ENCODE results near the gene LRRC8B.

The LRRC8B gene

DNA sequence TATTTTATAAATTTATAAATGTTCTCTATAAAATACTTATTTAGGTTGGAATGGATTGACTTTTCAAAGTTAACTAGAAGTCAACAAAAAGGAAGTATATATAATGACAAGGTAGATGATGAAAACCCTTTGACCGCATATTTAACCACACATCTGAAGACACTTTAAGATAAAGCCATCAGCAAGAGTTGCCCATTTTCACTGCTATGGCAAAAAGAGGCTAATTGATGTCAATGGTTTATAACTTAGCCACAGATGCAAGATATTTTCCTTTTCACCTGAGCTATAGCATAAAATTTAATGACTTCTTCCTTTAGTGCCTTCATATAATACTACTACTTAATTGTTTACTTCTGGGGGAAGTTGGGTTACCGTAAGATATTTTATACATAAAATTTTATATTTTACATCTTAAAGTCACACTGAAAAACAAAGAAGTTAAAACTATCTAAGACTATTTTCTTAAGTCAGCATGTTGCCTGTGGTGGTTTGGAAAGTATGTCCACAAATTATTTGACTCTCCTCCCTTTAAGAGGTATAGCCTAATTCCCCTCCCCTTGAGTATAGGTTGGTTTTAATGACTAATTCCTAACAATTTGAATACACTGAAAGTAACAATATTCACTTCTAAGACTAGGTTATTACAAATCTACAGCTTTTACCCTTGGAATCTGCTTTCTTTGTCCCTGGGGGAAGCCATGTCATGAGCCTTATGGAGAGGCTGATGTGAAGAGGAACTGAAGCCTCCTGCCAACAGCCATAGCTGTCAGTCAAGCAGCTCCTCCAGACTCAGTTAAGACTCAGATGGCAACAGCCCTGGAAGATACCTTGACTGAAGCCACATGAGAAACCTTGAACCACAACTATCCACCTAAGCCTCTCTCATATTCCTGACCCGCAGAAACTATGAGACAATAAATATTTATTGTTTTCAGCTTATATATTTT lies 40.3 kb upstream of the LRRC8B start:
- TF ChIP-seq, protein P1, sequence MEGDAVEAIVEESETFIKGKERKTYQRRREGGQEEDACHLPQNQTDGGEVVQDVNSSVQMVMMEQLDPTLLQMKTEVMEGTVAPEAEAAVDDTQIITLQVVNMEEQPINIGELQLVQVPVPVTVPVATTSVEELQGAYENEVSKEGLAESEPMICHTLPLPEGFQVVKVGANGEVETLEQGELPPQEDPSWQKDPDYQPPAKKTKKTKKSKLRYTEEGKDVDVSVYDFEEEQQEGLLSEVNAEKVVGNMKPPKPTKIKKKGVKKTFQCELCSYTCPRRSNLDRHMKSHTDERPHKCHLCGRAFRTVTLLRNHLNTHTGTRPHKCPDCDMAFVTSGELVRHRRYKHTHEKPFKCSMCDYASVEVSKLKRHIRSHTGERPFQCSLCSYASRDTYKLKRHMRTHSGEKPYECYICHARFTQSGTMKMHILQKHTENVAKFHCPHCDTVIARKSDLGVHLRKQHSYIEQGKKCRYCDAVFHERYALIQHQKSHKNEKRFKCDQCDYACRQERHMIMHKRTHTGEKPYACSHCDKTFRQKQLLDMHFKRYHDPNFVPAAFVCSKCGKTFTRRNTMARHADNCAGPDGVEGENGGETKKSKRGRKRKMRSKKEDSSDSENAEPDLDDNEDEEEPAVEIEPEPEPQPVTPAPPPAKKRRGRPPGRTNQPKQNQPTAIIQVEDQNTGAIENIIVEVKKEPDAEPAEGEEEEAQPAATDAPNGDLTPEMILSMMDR (IDR thresholded peaks at IDR 0.05; ENCODE audit: insufficient read depth, low read length, missing control alignments), result no peak
- ChIA-PET CTCF (interaction anchor here (0.7 to 9.1 kb wide), 31 partner anchors 9 to 871 kb away, joined by 3 to 168 read pairs (median 4); partner anchors contain the start of gene LRRC8C), POLR2A (no interaction called here)
- H3K4me3 ChIP-seq (ENCODE audit: low read depth, low read length), result no peak overlapping the region
- DNase-seq (ENCODE audit: low read depth, low spot score), result no peak

DNA sequence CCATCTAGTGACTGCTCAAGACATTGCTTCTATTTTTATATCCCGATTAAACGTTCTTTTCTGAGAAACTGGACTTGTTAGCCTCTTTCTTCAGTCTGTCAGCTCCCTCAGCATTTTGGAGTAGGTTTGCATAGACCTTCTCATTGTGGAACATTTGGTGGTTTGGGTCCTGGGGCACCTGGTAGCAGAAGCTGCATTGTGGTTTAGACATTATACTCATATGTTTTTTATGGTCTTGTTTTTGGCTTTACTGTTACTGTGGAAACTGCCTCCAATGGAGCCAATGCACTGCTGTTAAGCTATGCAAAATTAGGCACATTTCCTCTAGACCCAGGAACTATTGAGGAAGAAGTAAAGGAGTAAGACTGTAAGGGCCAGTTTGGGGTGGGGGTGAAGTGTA lies 36.7 kb upstream of the LRRC8B start:
- CTCF ChIA-PET, result interaction anchor here (1.0 to 9.1 kb wide), 4 partner anchors 11 to 504 kb away, joined by 3 to 168 read pairs (median 58); no protein-coding TSS in a partner anchor
- TF ChIP-seq, protein P1 (IDR thresholded peaks at IDR 0.05; ENCODE audit: insufficient read depth, low read length, missing control alignments), result no peak
- no peak overlapping the region for H3K4me3 ChIP-seq (ENCODE audit: low read depth, low read length)
- POLR2A ChIA-PET, result no interaction called here
- no peak for DNase-seq (ENCODE audit: low read depth, low spot score)

DNA sequence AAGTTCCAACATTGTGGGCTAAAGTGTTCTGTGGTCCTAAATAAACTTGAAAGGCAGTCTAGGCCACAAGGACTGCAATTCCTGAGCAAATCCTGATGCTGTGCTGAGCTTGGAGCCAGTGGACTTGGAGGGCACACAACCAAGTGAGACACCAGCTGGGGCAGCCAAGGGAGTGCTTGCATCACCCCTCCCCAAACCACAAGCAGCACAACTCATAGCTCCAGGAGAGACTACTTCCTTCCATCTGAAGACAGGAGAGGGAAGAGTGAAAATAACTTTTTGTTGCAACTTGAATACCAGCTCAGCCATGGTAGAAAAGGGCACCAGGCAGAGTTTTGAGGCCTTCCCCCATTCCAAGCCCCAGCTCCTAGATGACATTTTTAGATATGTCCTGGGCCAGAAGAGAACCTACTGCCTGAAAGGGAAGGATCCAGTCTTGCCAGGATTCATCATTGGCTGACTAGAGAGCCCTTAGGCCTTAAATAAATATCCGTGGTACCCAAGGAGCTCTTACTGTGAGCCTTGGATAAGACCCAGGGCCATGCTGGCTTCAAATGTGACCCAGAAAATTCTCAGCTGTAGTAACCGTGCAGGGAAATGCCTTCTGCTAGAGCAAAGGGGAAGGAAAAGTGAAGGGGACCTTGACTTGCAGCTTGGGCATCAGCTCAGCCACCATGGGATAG lies 35.4 kb upstream of the LRRC8B start:
- peak; percentile 3 for DNase-seq (ENCODE audit: low read depth, low spot score)
- POLR2A ChIA-PET, result no interaction called here
- TF ChIP-seq, protein P1 (IDR thresholded peaks at IDR 0.05; ENCODE audit: insufficient read depth, low read length, missing control alignments), result no peak
- CTCF ChIA-PET, result interaction anchor here (1.0 to 9.1 kb wide), 2 partner anchors 104 to 112 kb away, joined by 3 to 168 read pairs; no protein-coding TSS in a partner anchor
- no peak overlapping the region for H3K4me3 ChIP-seq (ENCODE audit: low read depth, low read length)

DNA sequence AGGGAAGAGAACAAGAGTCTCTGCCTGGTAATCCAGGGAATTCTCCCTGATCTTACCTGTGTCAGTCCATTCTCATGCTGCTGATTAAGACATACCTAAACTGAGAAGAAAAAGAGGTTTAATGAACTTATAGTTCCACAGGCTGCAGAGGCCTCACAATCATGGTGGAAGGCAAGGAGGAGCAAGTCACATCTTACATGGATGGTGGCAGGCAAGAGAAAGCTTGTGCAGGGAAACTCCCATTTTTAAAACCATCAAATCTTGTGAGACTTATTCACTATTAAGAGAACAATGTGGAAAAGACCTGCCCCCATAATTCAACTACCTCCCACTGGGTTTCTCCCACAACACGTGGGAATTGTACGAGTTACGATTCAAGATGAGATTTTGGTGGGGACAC lies 34.2 kb upstream of the LRRC8B start:
- TF ChIP-seq, protein P1 (IDR thresholded peaks at IDR 0.05; ENCODE audit: insufficient read depth, low read length, missing control alignments), result no peak
- ChIA-PET POLR2A (no interaction called here), CTCF (no interaction called here)
- H3K4me3 ChIP-seq (ENCODE audit: low read depth, low read length), result no peak overlapping the region
- no peak for DNase-seq (ENCODE audit: low read depth, low spot score)

DNA sequence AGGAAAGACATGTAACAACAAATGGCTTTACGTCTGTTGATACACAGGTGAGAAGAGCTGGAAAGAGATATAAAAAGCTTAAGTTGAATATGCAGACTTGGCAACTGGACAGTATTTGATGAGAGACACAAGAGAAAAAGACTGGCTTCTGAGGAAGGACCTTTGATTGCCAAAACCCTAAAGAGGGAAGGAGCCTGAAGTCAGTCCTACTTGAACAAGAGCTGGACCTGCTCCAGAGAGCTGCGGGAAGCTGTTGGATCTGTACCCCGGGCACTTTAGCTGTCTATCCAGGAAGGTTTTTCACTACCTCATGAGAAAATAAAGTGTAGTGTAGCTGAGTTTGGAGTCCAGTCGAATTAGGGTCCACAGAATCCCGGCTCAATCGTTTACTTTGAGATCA lies 25.3 kb upstream of the LRRC8B start:
- H3K4me3 ChIP-seq (ENCODE audit: low read depth, low read length), result no peak overlapping the region
- TF ChIP-seq, protein P1 (IDR thresholded peaks at IDR 0.05; ENCODE audit: insufficient read depth, low read length, missing control alignments), result no peak
- POLR2A ChIA-PET, result no interaction called here
- CTCF ChIA-PET, result interaction anchor here (0.9 to 3.3 kb wide), 3 partner anchors 12 to 46 kb away, joined by 3 to 26 read pairs (median 3); no protein-coding TSS in a partner anchor
- no peak for DNase-seq (ENCODE audit: low read depth, low spot score)

DNA sequence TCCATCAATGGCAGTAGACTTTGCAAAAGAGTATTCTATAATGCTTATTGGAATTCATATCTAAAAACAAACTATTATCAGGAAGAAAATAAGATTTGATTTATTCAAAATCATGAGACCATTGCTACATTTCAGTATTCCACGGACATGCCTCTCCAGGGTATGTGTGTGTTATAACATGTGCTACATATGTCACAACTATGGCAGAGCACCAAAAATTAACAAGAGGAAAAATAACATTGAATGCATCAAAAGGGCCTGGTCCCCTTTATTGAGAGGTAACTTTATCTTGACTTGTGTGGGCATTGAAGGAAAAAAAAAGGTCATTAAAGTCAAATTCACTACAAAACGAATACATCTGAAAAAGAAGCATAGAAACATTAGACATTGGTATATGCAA lies 22.6 kb upstream of the LRRC8B start:
- DNase-seq (ENCODE audit: low read depth, low spot score), result no peak
- no peak overlapping the region for H3K4me3 ChIP-seq (ENCODE audit: low read depth, low read length)
- TF ChIP-seq, protein P1 (IDR thresholded peaks at IDR 0.05; ENCODE audit: insufficient read depth, low read length, missing control alignments), result no peak
- CTCF ChIA-PET, result interaction anchor here (1.3 kb wide), 1 partner anchor 10 kb away, joined by 3 read pairs; no protein-coding TSS in a partner anchor
- POLR2A ChIA-PET, result no interaction called here
